ENCODE measurements around the gene UFM1. TPM values are rescaled to one million over a fixed set of nuclear protein-coding genes. Genes with fewer than 3 reads are reported as not detected.

The UFM1 gene
- total and polyA plus RNA-seq, 12 donors, result 22.4 to 106 (median 50.1) TPM

DNA sequence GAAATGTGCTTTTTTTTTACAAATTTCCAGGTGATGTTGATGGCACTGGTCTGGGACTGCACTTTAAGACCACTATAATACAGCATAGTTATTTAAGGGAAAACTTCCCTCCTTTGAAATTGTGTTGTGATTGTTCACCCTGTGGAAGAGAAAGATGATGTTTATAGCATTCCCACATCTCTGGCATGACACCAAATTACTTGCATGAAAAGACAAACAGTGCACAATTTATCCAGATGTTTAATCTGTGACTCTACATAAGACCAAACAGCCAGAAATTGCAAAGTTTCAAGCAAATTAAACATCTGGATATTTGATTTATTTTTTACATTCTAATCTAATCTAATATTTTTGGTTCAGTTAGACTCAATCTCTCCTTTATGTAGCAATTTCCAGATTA is 51.6 kb downstream of the UFM1 start:
- no peak for DNase-seq
- H3K9me3 ChIP-seq (replicated peaks in 1 of 3), result no peaks in the 10 kb centered on the region
- no peaks in the 10 kb centered on the region for H3K36me3 ChIP-seq (replicated peaks in 1 of 2)
- no peaks in the 10 kb centered on the region for H3K27me3 ChIP-seq
- no peak overlapping the region for H3K4me3 ChIP-seq
- H3K4me1 ChIP-seq (replicated peaks in 1 of 2), result no peaks in the 10 kb centered on the region
- no peak overlapping the region for H3K27ac ChIP-seq
- intact Hi-C loops (cut with DNase I), result no loop called here
- TF ChIP-seq, protein P1, sequence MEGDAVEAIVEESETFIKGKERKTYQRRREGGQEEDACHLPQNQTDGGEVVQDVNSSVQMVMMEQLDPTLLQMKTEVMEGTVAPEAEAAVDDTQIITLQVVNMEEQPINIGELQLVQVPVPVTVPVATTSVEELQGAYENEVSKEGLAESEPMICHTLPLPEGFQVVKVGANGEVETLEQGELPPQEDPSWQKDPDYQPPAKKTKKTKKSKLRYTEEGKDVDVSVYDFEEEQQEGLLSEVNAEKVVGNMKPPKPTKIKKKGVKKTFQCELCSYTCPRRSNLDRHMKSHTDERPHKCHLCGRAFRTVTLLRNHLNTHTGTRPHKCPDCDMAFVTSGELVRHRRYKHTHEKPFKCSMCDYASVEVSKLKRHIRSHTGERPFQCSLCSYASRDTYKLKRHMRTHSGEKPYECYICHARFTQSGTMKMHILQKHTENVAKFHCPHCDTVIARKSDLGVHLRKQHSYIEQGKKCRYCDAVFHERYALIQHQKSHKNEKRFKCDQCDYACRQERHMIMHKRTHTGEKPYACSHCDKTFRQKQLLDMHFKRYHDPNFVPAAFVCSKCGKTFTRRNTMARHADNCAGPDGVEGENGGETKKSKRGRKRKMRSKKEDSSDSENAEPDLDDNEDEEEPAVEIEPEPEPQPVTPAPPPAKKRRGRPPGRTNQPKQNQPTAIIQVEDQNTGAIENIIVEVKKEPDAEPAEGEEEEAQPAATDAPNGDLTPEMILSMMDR (IDR thresholded peaks at IDR 0.05), result no peak
- no peak for TF ChIP-seq POLR2A (IDR thresholded peaks at IDR 0.05)

DNA sequence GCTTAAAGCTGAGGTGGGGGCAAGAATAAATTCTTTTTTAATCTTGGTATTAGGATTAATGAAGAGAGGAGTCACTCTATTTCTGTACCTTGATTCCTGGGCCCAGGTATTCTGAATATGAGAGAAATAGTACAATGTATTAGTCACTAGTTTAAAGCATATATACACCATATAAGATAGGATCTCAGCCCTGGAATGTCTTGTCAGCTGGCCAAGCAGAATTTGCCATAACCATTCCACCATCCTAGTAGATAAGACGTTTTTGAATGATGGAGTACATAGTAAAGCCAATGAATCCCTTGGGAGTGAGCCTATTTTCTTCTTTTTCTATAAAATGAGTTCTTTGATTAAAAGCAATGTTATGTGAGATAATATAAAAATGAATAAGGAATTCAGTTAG is 55.6 kb downstream of the UFM1 start:
- intact Hi-C loops (cut with DNase I), result no loop called here
- Histone ChIP-seq H3K4me3 (no peak overlapping the region), H3K36me3 (replicated peaks in 1 of 2) (no peaks in the 10 kb centered on the region), H3K4me1 (replicated peaks in 1 of 2) (no peaks in the 10 kb centered on the region), H3K9me3 (replicated peaks in 1 of 3) (no peaks in the 10 kb centered on the region), H3K27ac (no peak overlapping the region), H3K27me3 (no peaks in the 10 kb centered on the region)
- no peak for DNase-seq
- no peak for TF ChIP-seq POLR2A (IDR thresholded peaks at IDR 0.05)
- TF ChIP-seq, protein P1 (IDR thresholded peaks at IDR 0.05), result no peak
- 21 to 41% (median 40%) methylated on average over 1 of the region's 1 CpG for whole genome bisulfite sequencing, 4 donors

DNA sequence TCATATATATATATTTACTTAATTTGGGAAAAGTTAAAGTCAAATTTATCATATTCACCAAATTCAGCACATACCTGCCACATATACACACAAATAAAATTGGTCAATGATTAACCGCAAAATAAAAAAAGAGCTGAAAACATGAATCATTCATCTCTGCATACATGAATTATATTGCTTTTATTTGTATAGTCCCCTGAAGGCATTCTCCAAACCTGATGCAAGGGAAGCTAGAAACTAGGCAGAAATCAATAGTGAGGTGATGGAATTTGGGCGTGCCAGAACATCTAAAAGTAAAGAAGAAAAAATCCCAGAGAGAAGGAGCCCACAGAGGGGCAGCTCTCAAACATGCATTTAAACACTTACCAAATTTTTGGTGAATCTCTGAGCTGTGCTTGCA is 60.1 kb downstream of the UFM1 start:
- DNase-seq, result no peak
- Histone ChIP-seq H3K4me3 (no peak overlapping the region), H3K27me3 (no peaks in the 10 kb centered on the region), H3K36me3 (replicated peaks in 1 of 2) (no peaks in the 10 kb centered on the region), H3K4me1 (replicated peaks in 1 of 2) (no peaks in the 10 kb centered on the region), H3K27ac (no peak overlapping the region), H3K9me3 (replicated peaks in 1 of 3) (peaks cover 0 to 3% (median 0%) of the 10 kb centered on the region in 3 donors)
- TF ChIP-seq, protein P1 (IDR thresholded peaks at IDR 0.05), result no peak
- TF ChIP-seq POLR2A (IDR thresholded peaks at IDR 0.05), result no peak
- WGBS, 4 donors, result 87 to 95% (median 88%) methylated on average over 2 of the region's 2 CpGs
- intact Hi-C loops (cut with DNase I), result no loop called here

DNA sequence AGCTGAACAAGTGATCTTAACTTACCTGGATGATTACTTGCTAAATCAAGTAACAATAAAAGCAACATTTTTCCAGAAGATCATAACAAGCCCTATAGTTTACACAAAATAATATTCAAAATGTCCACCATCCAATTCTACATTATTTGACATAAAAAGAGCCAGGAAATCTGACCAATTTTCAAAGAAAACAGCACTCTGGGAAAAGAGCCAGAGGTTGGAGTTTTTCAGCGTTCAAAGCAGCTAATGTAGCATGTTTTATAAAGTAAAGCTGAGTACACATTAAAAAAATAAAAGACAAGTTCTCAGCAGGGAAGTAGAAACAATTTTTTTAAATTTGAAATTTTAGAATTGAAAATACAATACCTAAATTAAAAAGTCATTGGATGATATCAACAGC is 62.6 kb downstream of the UFM1 start:
- Histone ChIP-seq H3K27ac (no peak overlapping the region), H3K27me3 (no peaks in the 10 kb centered on the region), H3K36me3 (replicated peaks in 1 of 2) (no peaks in the 10 kb centered on the region), H3K4me3 (no peak overlapping the region), H3K9me3 (replicated peaks in 1 of 3) (peaks cover 0 to 3% (median 0%) of the 10 kb centered on the region in 3 donors), H3K4me1 (replicated peaks in 1 of 2) (no peaks in the 10 kb centered on the region)
- WGBS, 4 donors, result 50 to 61% (median 57%) methylated on average over 1 of the region's 1 CpG
- intact Hi-C loops (cut with DNase I), result no loop called here
- TF ChIP-seq, protein P1 (IDR thresholded peaks at IDR 0.05), result no peak
- no peak for TF ChIP-seq POLR2A (IDR thresholded peaks at IDR 0.05)
- DNase-seq, result no peak

Measured in adrenal gland (tissue), 12 donors.